GM12878 (cell line): ENCODE measurements around the gene STON1. TPM values are rescaled to one million over a fixed set of nuclear protein-coding genes. Genes with fewer than 3 reads are reported as not detected.

ENCODE experiments used
- ATAC-seq: fragments of 200-7000 bp; cut with Tn5 transposase; 3 replicates; pipeline ENCODE4 v1.9.1; 2020; ENCODE audit warnings: mild to moderate bottlenecking, moderate library complexity
- BruUV-seq: library from RNA; stranded (reverse); fragments of 400-500 nt; replicated peaks from 2 replicates; lab custom pipeline; 2021; lab: Mats Ljungman, UMichigan
- CTCF ChIA-PET: fragments of 300-600 bp; sonication (Branson Sonifier 250); formaldehyde crosslinking; extraction: SDS; loops from one replicate; lab custom pipeline; 2021; ENCODE audit warnings: inconsistent platforms; lab: Yijun Ruan, JAX
- POLR2A ChIA-PET: fragments of 350-600 bp; formaldehyde crosslinking; extraction: SDS; loops from one replicate; lab custom pipeline; 2021; ENCODE audit warnings: inconsistent platforms; lab: Charles Lee
- RAD21 ChIA-PET: fragments of 300-600 bp; sonication (Branson Sonifier 250); formaldehyde crosslinking; loops from one replicate; lab custom pipeline; 2023; ENCODE audit warnings: antibody characterized with exemption; ENCODE audit not compliant: unreplicated experiment; lab: Charles Lee
- SMC1A ChIA-PET: fragments of 300-600 bp; sonication (Branson Sonifier 250); formaldehyde crosslinking; loops from one replicate; lab custom pipeline; 2023; ENCODE audit not compliant: unreplicated experiment, uncharacterized antibody; lab: Charles Lee
- DNase-seq: peaks from one replicate; pipeline ENCODE4 v3.0.0-alpha.2; 2011; ENCODE audit warnings: low read depth, low spot score
- FAIRE-seq: peaks from 3 replicates; lab custom pipeline; 2011; peaks lifted over from hg19 to GRCh38; lab: Jason Lieb, UNC
- H2AFZ ChIP-seq: 2 replicates; pipeline ENCODE4 v1.6.0; 2011; ENCODE audit warnings: low read depth, low read length, control low read depth; ENCODE audit not compliant: control insufficient read depth
- H3K27ac ChIP-seq: 2 replicates; pipeline ENCODE4 v1.5.1; 2011; ENCODE audit warnings: control low read depth; ENCODE audit not compliant: control insufficient read depth, insufficient read depth
- H3K27me3 ChIP-seq, 2 experiments: replicated peaks in 1 of 2; 2 replicates each; pipeline versions ENCODE4 v1.6.0 to v1.6.1; 2011; ENCODE audit warnings: low read length in 1 of 2; ENCODE audit not compliant: control insufficient read depth in 2 of 2, insufficient read depth in 2 of 2
- H3K36me3 ChIP-seq, 2 experiments: 2 replicates each; pipeline ENCODE4 v1.5.1; 2011; ENCODE audit warnings: low read length in 1 of 2; ENCODE audit not compliant: control insufficient read depth in 2 of 2, insufficient read depth in 2 of 2
- H3K4me1 ChIP-seq: 2 replicates; pipeline ENCODE4 v1.6.1; 2011; ENCODE audit warnings: mild to moderate bottlenecking, low read length, moderate library complexity, mixed read lengths; ENCODE audit not compliant: control insufficient read depth, insufficient read depth
- H3K4me2 ChIP-seq: 2 replicates; pipeline ENCODE4 v1.6.0; 2011; ENCODE audit warnings: control low read depth; ENCODE audit not compliant: control insufficient read depth, insufficient read depth
- H3K4me3 ChIP-seq: fragments of 200-600 bp; sonication (generic); 2 replicates; pipeline ENCODE4 v1.5.1; 2016
- H3K79me2 ChIP-seq: 2 replicates; pipeline ENCODE4 v1.6.0; 2011; ENCODE audit warnings: low read length; ENCODE audit not compliant: control insufficient read depth, insufficient read depth
- H3K9ac ChIP-seq: 2 replicates; pipeline ENCODE4 v1.8.0; 2011; ENCODE audit warnings: low read length, control low read depth, mixed read lengths; ENCODE audit not compliant: control insufficient read depth, insufficient read depth
- H3K9me3 ChIP-seq: replicated peaks from 3 replicates; pipeline ENCODE4 v1.5.1; 2011; ENCODE audit warnings: mild to moderate bottlenecking, low read length; ENCODE audit not compliant: control insufficient read depth, insufficient read depth
- H4K20me1 ChIP-seq: 2 replicates; pipeline ENCODE4 v1.6.0; 2011; ENCODE audit not compliant: control insufficient read depth, insufficient read depth
- ASH2L ChIP-seq: fragments of 300-600, 200-600 bp; sonication (generic); IDR thresholded peaks from 2 replicates; pipeline ENCODE4 v1.6.1; 2017; ENCODE audit warnings: low read depth, mild to moderate bottlenecking, borderline replicate concordance
- ATF3 ChIP-seq: IDR thresholded peaks from 2 replicates; pipeline ENCODE4 v1.6.1; 2011; ENCODE audit warnings: low read depth, mild to moderate bottlenecking, low read length, moderate library complexity, borderline replicate concordance; ENCODE audit errors: extremely low read depth
- CBFB ChIP-seq: IDR thresholded peaks from 2 replicates; pipeline ENCODE4 v1.6.1; 2016; ENCODE audit warnings: antibody characterized with exemption, low read depth
- CHD1 ChIP-seq: IDR thresholded peaks from 2 replicates; pipeline ENCODE4 v1.6.1; 2012; ENCODE audit warnings: low read depth, low read length, improper control_type of control experiment
- EED ChIP-seq: sonication (generic); IDR thresholded peaks from 2 replicates; pipeline ENCODE4 v1.6.1; 2016; ENCODE audit warnings: antibody characterized with exemption, low read depth
- KAT2A ChIP-seq: conservative IDR thresholded peaks from 2 replicates; pipeline ENCODE4 v1.6.1; 2011; ENCODE audit warnings: low read depth, low read length; ENCODE audit not compliant: control insufficient read depth
- MEF2A ChIP-seq: IDR thresholded peaks from 2 replicates; pipeline ENCODE4 v1.6.1; 2011; ENCODE audit warnings: low read depth, mild to moderate bottlenecking, low read length, moderate library complexity; ENCODE audit not compliant: insufficient read depth
- PAX8 ChIP-seq: fragments of 450-650 bp; IDR thresholded peaks from 2 replicates; pipeline ENCODE4 v1.6.1; 2017; ENCODE audit warnings: mild to moderate bottlenecking, moderate library complexity
- REST ChIP-seq: IDR thresholded peaks from 2 replicates; pipeline ENCODE4 v1.6.1; 2012; ENCODE audit warnings: mild to moderate bottlenecking, low read depth, low read length
- RFX5 ChIP-seq: IDR thresholded peaks from 2 replicates; pipeline ENCODE4 v1.6.1; 2011; ENCODE audit warnings: low read depth, low read length, improper control_type of control experiment
- SP1 ChIP-seq: IDR thresholded peaks from one replicate; pipeline ENCODE4 v1.6.1; 2011; ENCODE audit warnings: low read depth, low read length
- SUPT20H ChIP-seq: IDR thresholded peaks from 2 replicates; pipeline ENCODE4 v1.6.1; 2011; ENCODE audit warnings: low read depth, mild to moderate bottlenecking, low read length, moderate library complexity, borderline replicate concordance; ENCODE audit not compliant: control insufficient read depth
- ZNF274 ChIP-seq: IDR thresholded peaks from one replicate; pipeline ENCODE4 v1.8.0; 2011; ENCODE audit not compliant: insufficient read length, insufficient read depth
- ZNF592 ChIP-seq: fragments of 450-650 bp; IDR thresholded peaks from 2 replicates; pipeline ENCODE4 v1.6.1; 2017; ENCODE audit warnings: mild to moderate bottlenecking, moderate library complexity
- WGBS: methylation state at CpG from one replicate; pipeline ENCODE4 v1.1.6; 2016; ENCODE audit warnings: low lambda C conversion rate; ENCODE audit not compliant: insufficient replicate concordance, insufficient coverage; ENCODE audit errors: missing lambda C conversion rate; 5-methylcytosine and 5-hydroxymethylcytosine counted together
- in situ Hi-C: fragments of 300-500 bp; cut with MboI; formaldehyde crosslinking; loops from 9 replicates; pipeline ENCODE4 v1.14.3; 2018; ENCODE audit warnings: mixed read lengths
- intact Hi-C: fragments of 100-400 bp; cut with micrococcal nuclease; formaldehyde crosslinking; loops from one replicate; pipeline ENCODE4 v1.14.2; 2022; ENCODE audit not compliant: unreplicated experiment
- polyA plus RNA-seq, 11 experiments: library from polyadenylated mRNA; depleted of rRNA in 4 of 11; unstranded in 6 of 11; stranded (reverse) in 5 of 11; fragments of >200 nt; fragmentation: Nextera tagmentation in 4 of 11; fragmentation: Illumina TruSeq in 1 of 11; extraction: Ambion mirVana in 4 of 11; extraction: Trizol in 1 of 11; gene quantifications; 1 replicate in 1 of 11; 2 replicates in 10 of 11; pipeline versions ENCODE4 v1.2.1 to v1.2.3, GENCODE V29; 2011 to 2016; ENCODE audit warnings: inconsistent platforms in 2 of 11, missing spikeins in 2 of 11, low read depth in 1 of 11
- total RNA-seq, 4 experiments: library from RNA; depleted of rRNA in 3 of 4; stranded (reverse); fragments of >200 nt in 3 of 4; fragmentation: Illumina TruSeq in 1 of 4; extraction: Trizol in 1 of 4; gene quantifications; 2 replicates each; pipeline versions ENCODE4 v1.2.1 to v1.2.3, GENCODE V29; 2013 to 2021

The STON1 gene
- total and polyA plus RNA-seq, 10 of the 15 experiments (the other 5 are each of a cell fraction or from before 2014, with no cell fraction given): 0.11 to 0.90 (median 0.22) TPM; not detected in 2

- no peak for TF ChIP-seq REST
- no peak for TF ChIP-seq ATF3
- TF ChIP-seq CHD1: no peak
- no peak for TF ChIP-seq ZNF274
Measured at GRCh38 chr2:48511849-48512470, 18.0 kb upstream of the STON1 start (continued).

- DNase-seq (no peak), FAIRE-seq (no peak), ATAC-seq (no peak)
- ChIA-PET POLR2A (no interaction called here), CTCF (no interaction called here), RAD21 (no interaction called here), SMC1A (interaction anchor here (0.6 kb wide), 1 partner anchor 371 kb away, joined by 3 read pairs; no protein-coding TSS in a partner anchor)
- H4K20me1 ChIP-seq: no peaks in the 10 kb centered on the region
- H3K9ac ChIP-seq: no peak overlapping the region
- H3K27ac ChIP-seq: no peak overlapping the region
- no peaks in the 10 kb centered on the region for H3K4me1 ChIP-seq
- no peaks in the 10 kb centered on the region for H3K79me2 ChIP-seq
- no peaks in the 10 kb centered on the region for H3K9me3 ChIP-seq
- H2AFZ ChIP-seq: no peak overlapping the region
- H3K4me2 ChIP-seq: no peak overlapping the region
- H3K36me3 ChIP-seq: peaks cover 2 to 26% of the 10 kb centered on the region in 2 experiments
- intact Hi-C loops (no loop called here), in situ Hi-C loops (no loop called here)
- no peak overlapping the region for H3K4me3 ChIP-seq
- TF ChIP-seq ZNF592 (no peak), RFX5 (no peak), CBFB (no peak), ASH2L (no peak), KAT2A (no peak), SP1 (no peak), EED (no peak), PAX8 (no peak), MEF2A (no peak), SUPT20H (no peak)
- BruUV-seq: no TSS peak
- 98% methylated on average over 4 of the region's 4 CpGs for WGBS
- H3K27me3 ChIP-seq: no peaks in the 10 kb centered on the region
Measured at GRCh38 chr2:48512571-48512970, 17.4 kb upstream of the STON1 start.
